HepG2 (cell line): ENCODE data around the gene ASH1L. TPM values are rescaled to one million over a fixed set of nuclear protein-coding genes. Genes with fewer than 3 reads are reported as not detected.

ENCODE experiments used
- ATF1 ChIP-seq: IDR thresholded peaks from 2 replicates; pipeline ENCODE4 v1.6.1; 2016; ENCODE audit warnings: mild to moderate bottlenecking, control low read depth
- ATF3 ChIP-seq: sonication (generic); formaldehyde crosslinking; IDR thresholded peaks from 2 replicates; pipeline ENCODE4 v1.4.0; 2020; ENCODE audit warnings: missing genetic modification reagents
- ETV5 ChIP-seq: IDR thresholded peaks from 2 replicates; pipeline ENCODE4 v1.6.1; 2018; ENCODE audit warnings: missing biosample characterization, missing genetic modification reagents, inconsistent platforms, borderline replicate concordance
- GLI4 ChIP-seq: sonication (generic); formaldehyde crosslinking; IDR thresholded peaks from 2 replicates; pipeline ENCODE4 v1.5.1; 2020; ENCODE audit warnings: missing genetic modification reagents, mild to moderate bottlenecking, moderate library complexity, borderline replicate concordance
- HOXA7 ChIP-seq: sonication (generic); formaldehyde crosslinking; IDR thresholded peaks from 2 replicates; pipeline ENCODE4 v1.8.1; 2022; ENCODE audit warnings: mild to moderate bottlenecking, missing genetic modification reagents, moderate library complexity
- IRF9 ChIP-seq: sonication (generic); formaldehyde crosslinking; IDR thresholded peaks from 2 replicates; pipeline ENCODE4 v1.8.0; 2022; ENCODE audit warnings: missing genetic modification reagents, mild to moderate bottlenecking, borderline replicate concordance
- KDM4B ChIP-seq: sonication (generic); formaldehyde crosslinking; IDR thresholded peaks from 2 replicates; pipeline ENCODE4 v1.4.0; 2020; ENCODE audit warnings: missing genetic modification reagents
- MATR3 ChIP-seq: sonication (generic); formaldehyde crosslinking; IDR thresholded peaks from 2 replicates; pipeline ENCODE4 v1.4.0; 2020; ENCODE audit warnings: missing genetic modification reagents
- MIER3 ChIP-seq: IDR thresholded peaks from 2 replicates; pipeline ENCODE4 v1.6.1; 2016; ENCODE audit warnings: missing compliant biosample characterization, borderline replicate concordance
- NR2F2 ChIP-seq: IDR thresholded peaks from 2 replicates; pipeline ENCODE4 v1.6.1; 2012; ENCODE audit warnings: low read depth, inconsistent platforms, borderline replicate concordance
- PAWR ChIP-seq: sonication (generic); formaldehyde crosslinking; IDR thresholded peaks from 2 replicates; pipeline ENCODE4 v1.4.0; 2020; ENCODE audit warnings: missing genetic modification reagents, mild to moderate bottlenecking, borderline replicate concordance
- RARG ChIP-seq: sonication (generic); formaldehyde crosslinking; IDR thresholded peaks from 2 replicates; pipeline ENCODE4 v1.4.0; 2020; ENCODE audit warnings: low read depth, mild to moderate bottlenecking, missing genetic modification reagents
- REXO4 ChIP-seq: sonication (generic); formaldehyde crosslinking; IDR thresholded peaks from 2 replicates; pipeline ENCODE4 v1.8.0; 2022; ENCODE audit warnings: missing genetic modification reagents, mild to moderate bottlenecking, borderline replicate concordance
- RNF2 ChIP-seq: fragments of 450-650 bp; conservative IDR thresholded peaks from 2 replicates; pipeline ENCODE4 v1.6.1; 2016; ENCODE audit warnings: low read depth
- SMARCE1 ChIP-seq: fragments of 450-650 bp; IDR thresholded peaks from 2 replicates; pipeline ENCODE4 v1.6.1; 2017; ENCODE audit warnings: borderline replicate concordance
- TAF1 ChIP-seq: sonication (generic); formaldehyde crosslinking; IDR thresholded peaks from 2 replicates; pipeline ENCODE4 v1.4.0; 2020; ENCODE audit warnings: missing genetic modification reagents
- TBX3 ChIP-seq: fragments of 450-650 bp; IDR thresholded peaks from 2 replicates; pipeline ENCODE4 v1.6.1; 2017; ENCODE audit warnings: antibody characterized with exemption, mild to moderate bottlenecking, inconsistent platforms, borderline replicate concordance
- TCF12 ChIP-seq, 2 experiments: fragments of 450-650 bp in 1 of 2; sonication (generic) in 1 of 2; formaldehyde crosslinking in 1 of 2; IDR thresholded peaks; 2 replicates each; pipeline versions ENCODE4 v1.6.1 to v1.8.0; 2017 to 2022; ENCODE audit warnings: antibody characterized with exemption in 1 of 2, mild to moderate bottlenecking in 1 of 2, missing genetic modification reagents in 1 of 2, moderate library complexity in 1 of 2
- ZBTB20 ChIP-seq: sonication (generic); formaldehyde crosslinking; IDR thresholded peaks from 2 replicates; pipeline ENCODE4 v1.8.1; 2023; ENCODE audit warnings: missing genetic modification reagents, low read depth, mild to moderate bottlenecking, borderline replicate concordance
- ZBTB37 ChIP-seq: sonication (generic); formaldehyde crosslinking; IDR thresholded peaks from 2 replicates; pipeline ENCODE4 v1.4.0; 2020; ENCODE audit warnings: mild to moderate bottlenecking, missing genetic modification reagents
- ZNF18 ChIP-seq: sonication (generic); formaldehyde crosslinking; IDR thresholded peaks from 2 replicates; pipeline ENCODE4 v1.8.0; 2022; ENCODE audit warnings: mild to moderate bottlenecking, missing genetic modification reagents; ENCODE audit not compliant: insufficient replicate concordance
- ZNF337 ChIP-seq: sonication (generic); formaldehyde crosslinking; IDR thresholded peaks from 2 replicates; pipeline ENCODE4 v1.5.1; 2020; ENCODE audit warnings: missing genetic modification reagents, low read depth, mild to moderate bottlenecking, borderline replicate concordance
- ZNF670 ChIP-seq: sonication (generic); formaldehyde crosslinking; IDR thresholded peaks from 2 replicates; pipeline ENCODE4 v1.8.0; 2022; ENCODE audit warnings: mild to moderate bottlenecking, missing genetic modification reagents, borderline replicate concordance
- polyA plus RNA-seq, 8 experiments: library from polyadenylated mRNA; depleted of rRNA in 3 of 8; stranded (reverse) in 7 of 8; unstranded in 1 of 8; fragments of >200 nt; fragmentation: Illumina TruSeq in 4 of 8; extraction: Trizol in 4 of 8; gene quantifications; 2 replicates each; pipeline versions ENCODE4 v1.2.1 to v1.2.3, GENCODE V29; 2011 to 2016; ENCODE audit warnings: low read depth in 4 of 8, missing spikeins in 1 of 8, mixed read lengths in 1 of 8; ENCODE audit not compliant: insufficient read depth in 1 of 8
- total RNA-seq, 5 experiments: library from RNA; depleted of rRNA; stranded (reverse); fragments of >200 nt; fragmentation: Illumina TruSeq; extraction: Trizol; gene quantifications; 2 replicates each; pipeline ENCODE4 v1.2.3, GENCODE V29; 2016; ENCODE audit warnings: low read depth in 1 of 5

The ASH1L gene
- total and polyA plus RNA-seq, 2 of the 13 experiments (the other 11 are each of a cell fraction or from before 2014, with no cell fraction given) = 10.2 to 15.3 TPM

GRCh38 chr1:155300553-155301329 is 261.9 kb downstream of the ASH1L start (continued):
- TF ChIP-seq ETV5 (CRISPR knock-in tag) (peak; percentile 68; the same call in 1 of the 2 replicates), MATR3 (CRISPR knock-in tag) (no peak), GLI4 (CRISPR knock-in tag) (peak; percentile 64; the same call in 1 of the 2 replicates), REXO4 (no peak), KDM4B (CRISPR knock-in tag) (peak; percentile 90), TBX3 (no peak), ZNF18 (CRISPR knock-in tag) (peak; percentile 83), ZNF670 (CRISPR knock-in tag) (peak; percentile 98; the same call in 1 of the 2 replicates), ZBTB20 (CRISPR knock-in tag) (peak; percentile 83; the same call in 1 of the 2 replicates), ATF1 (CRISPR knock-in tag) (no peak), MIER3 (CRISPR knock-in tag) (peak; percentile 73; the same call in 1 of the 2 replicates), RARG (0 out of 2 replicates have a peak, but pooled peaks have one; percentile 59), TAF1 (CRISPR knock-in tag) (peak; percentile 62; the same call in 1 of the 2 replicates), TCF12 (IDR thresholded peaks at IDR 0.05) (no peak), TCF12 (CRISPR knock-in tag; IDR thresholded peaks at IDR 0.05) (no peak), IRF9 (CRISPR knock-in tag) (peak; percentile 91), ZBTB37 (0 out of 2 replicates have a peak, but pooled peaks have one; percentile 54), ZNF337 (CRISPR knock-in tag) (peak; percentile 97; the same call in 1 of the 2 replicates), SMARCE1 (no peak), PAWR (no peak), ATF3 (CRISPR knock-in tag) (peak; percentile 23; the same call in 1 of the 2 replicates), HOXA7 (no peak), RNF2 (peak; percentile 86), NR2F2 (no peak)
